ENCODE data around the gene KIAA1614.

DNA sequence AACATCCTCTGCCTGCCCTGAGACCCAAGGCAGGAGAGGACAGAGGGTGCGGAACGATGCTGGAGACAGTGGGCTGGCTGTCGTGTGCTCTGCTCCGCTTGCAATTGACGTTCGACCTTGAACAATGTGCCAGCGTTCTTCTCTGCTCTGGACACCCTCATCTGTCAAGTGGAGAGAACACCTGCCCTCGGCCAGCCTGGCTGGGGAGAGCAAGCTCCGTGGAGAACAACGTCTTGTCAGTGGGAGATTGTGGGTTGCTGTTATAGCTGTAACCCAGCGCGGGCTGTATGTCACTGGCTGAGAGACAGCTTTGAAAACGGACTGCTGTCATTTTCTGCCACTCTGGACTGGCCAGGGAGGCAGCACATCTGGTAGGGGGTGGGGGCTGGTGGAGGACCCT, 14.7 kb downstream of the KIAA1614 start:
- TF ChIP-seq POLR2AphosphoS5 (IDR thresholded peaks at IDR 0.05; ENCODE audit: low read depth, low read length) (no peak), TAF1 (IDR thresholded peaks at IDR 0.05; ENCODE audit: borderline replicate concordance, insufficient read depth, low read length) (no peak), SIN3A (IDR thresholded peaks at IDR 0.05; ENCODE audit: borderline replicate concordance, insufficient read depth, low read length) (no peak), FOXP2 (optimal IDR thresholded peaks at IDR 0.05; ENCODE audit: borderline replicate concordance, extremely low read depth, extremely low read length, insufficient read depth) (no peak)
- TF ChIP-seq, protein P1, sequence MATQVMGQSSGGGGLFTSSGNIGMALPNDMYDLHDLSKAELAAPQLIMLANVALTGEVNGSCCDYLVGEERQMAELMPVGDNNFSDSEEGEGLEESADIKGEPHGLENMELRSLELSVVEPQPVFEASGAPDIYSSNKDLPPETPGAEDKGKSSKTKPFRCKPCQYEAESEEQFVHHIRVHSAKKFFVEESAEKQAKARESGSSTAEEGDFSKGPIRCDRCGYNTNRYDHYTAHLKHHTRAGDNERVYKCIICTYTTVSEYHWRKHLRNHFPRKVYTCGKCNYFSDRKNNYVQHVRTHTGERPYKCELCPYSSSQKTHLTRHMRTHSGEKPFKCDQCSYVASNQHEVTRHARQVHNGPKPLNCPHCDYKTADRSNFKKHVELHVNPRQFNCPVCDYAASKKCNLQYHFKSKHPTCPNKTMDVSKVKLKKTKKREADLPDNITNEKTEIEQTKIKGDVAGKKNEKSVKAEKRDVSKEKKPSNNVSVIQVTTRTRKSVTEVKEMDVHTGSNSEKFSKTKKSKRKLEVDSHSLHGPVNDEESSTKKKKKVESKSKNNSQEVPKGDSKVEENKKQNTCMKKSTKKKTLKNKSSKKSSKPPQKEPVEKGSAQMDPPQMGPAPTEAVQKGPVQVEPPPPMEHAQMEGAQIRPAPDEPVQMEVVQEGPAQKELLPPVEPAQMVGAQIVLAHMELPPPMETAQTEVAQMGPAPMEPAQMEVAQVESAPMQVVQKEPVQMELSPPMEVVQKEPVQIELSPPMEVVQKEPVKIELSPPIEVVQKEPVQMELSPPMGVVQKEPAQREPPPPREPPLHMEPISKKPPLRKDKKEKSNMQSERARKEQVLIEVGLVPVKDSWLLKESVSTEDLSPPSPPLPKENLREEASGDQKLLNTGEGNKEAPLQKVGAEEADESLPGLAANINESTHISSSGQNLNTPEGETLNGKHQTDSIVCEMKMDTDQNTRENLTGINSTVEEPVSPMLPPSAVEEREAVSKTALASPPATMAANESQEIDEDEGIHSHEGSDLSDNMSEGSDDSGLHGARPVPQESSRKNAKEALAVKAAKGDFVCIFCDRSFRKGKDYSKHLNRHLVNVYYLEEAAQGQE (IDR thresholded peaks at IDR 0.05; ENCODE audit: insufficient read depth in 1 of 2, low read depth in 2 of 2, low read length in 2 of 2) = no peak

Data from PFSK-1 (cell line).